HG03558 (cell line): ENCODE measurements around the gene ARAP3.

Source experiments
- ATAC-seq: cut with Tn5 transposase; IDR thresholded peaks from one replicate; pipeline ENCODE4 v1.9.1; 2021; ENCODE audit warnings: moderate number of reproducible peaks; ENCODE audit not compliant: unreplicated experiment; ENCODE audit errors: extremely low read depth

The ARAP3 gene

DNA sequence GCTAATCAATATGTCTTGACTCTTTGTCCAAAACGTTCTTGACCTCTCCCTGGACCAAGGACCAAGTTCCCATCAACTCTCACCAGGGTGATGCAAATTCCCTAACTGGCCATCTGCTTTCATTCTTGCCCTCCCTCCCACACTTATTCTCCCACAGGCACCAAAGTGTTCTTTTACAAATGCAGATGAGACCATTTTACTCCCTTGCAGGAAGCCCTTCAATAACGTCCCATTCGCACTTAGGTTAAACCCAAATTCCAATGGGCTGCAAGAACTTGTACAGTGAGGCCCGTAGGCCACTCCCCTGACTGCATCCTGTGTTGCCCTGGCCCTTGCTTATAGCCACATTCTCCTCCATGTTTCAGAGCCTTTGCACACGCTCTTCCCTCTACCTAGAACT lies 7.3 kb downstream of the ARAP3 start:
- ATAC-seq: no peak

DNA sequence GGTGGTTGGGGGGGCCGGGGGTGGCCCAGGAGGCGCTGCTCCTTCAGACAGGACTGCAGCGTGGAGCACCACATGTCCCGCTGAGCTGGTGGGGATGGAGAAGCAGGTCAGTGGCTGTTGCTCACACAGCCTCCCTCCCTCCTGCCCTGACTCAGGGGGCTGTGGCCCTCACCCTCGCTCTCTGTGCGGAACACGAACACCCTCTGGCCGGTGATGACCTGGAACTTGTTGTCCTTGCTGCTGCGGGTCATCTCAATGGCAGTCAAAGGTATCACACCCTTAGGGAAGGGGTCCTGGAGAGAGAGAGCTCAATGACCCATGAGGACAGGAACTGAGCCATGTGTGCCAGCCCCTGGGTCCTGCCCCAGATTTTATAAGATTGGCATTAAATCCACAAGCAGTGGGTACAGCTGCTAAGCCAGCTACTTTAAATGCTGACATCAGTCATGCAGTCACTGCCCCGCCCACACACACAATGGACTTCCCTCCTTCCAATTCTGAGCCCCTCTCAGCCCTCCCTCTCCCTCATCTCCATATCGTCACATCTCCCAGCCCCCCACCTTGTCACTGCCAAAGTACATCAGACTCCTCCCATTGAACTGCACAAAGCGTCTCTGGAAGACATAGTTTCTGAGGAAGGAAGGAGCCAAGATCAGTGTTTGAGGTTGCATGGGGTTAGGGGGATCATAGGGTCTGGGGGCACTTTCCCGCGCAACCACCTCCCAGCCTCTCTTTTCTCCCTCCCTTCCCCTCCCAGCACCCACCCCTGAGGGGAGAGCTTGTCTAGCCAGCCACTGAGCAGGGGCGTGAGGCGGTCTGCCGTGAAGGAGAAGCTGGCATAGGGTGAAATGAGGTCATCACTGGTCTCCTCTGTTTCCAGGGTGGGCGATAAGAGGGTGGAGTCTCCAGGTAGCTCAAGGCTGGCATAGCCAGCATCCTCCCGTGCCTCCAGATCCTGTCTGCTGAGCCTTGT lies 8.9 kb downstream of the ARAP3 start:
- no peak for ATAC-seq

DNA sequence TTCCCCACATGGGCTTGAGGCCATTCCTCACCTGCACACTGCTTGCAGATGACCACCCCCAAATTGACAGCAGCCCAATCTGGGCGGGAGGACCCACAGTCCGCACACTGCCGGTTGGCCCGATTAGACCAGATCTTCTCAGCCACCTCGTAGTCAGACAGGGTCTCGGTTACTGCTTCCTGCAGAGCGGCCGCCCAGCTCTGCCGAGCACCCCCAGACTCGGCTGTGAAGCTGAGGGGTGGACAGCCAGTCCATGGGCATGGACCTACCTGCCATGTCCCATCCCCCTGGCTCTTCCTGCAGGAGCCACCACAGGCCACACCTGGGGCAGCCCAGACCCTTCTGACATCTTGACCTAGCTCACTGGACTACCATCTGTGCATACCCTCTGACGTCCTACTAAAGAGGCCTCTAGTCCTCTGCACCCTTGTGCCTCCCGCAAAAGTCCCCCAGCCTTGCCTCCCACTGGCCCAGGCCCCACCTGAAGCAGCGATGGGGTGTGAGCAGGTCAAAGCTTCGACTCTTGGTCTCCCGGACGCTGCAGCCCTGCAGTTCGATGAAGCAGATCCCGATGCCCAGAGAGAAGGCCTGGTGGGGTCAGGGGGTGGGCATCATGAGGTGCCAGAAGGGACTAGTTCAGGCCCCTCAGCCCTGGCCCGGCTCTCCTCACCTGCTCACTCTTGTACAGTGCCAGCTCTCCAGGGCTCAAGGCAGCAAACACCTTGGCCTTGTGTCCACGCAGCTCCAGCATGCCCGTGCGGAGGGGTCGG lies 9.8 kb downstream of the ARAP3 start:
- no peak for ATAC-seq

DNA sequence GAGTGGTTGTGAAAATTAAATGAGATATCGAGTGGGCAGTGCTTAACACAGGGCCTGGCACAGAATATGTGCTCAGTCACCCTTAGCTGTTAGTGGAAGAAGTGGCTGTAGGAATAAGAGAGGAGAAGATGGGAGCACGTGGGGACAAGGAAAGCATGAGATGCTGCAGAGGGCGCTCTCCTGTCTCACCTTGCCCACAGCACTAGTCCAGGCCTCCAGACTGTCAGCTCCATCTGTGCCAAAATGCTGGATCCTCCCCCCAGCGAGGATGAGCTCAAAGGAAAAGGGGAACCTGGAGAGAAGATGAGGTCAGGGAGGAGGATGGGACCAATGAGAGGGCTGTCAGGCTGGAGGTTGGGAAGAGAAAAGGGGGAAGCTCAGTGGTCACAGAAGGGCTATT lies 12.5 kb downstream of the ARAP3 start:
- no peak for ATAC-seq

DNA sequence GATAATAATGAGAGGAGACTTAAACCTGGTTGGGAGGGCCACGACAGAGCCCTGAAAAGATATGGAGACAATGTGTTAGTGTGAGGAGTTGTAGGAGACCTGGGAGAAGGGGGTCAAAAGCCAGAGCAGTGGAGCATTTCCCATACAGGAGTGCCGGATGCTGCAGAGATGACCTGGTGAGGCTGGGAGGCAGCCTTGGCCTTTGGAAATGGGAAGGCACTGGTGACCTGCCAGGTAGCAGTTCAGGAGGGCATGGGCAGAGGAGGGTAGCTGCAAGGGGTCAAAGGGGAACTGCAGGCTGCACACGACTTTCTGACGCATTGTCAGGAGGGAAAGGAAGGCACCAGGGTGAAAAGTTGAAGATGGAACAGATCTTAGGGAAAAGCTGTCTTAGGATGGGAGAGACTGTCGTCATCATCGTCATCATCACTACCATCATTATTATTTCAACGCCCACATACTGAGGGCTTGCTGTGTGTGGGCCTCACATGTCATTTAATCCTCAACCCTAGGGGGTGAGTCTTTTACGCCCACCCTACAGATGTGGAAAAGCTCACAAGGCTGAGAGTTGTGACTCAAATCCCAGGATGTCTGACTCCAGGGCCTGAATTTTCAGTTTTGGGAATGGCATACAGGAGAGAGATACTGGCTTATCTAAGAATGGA lies 13.3 kb downstream of the ARAP3 start:
- no peak for ATAC-seq

DNA sequence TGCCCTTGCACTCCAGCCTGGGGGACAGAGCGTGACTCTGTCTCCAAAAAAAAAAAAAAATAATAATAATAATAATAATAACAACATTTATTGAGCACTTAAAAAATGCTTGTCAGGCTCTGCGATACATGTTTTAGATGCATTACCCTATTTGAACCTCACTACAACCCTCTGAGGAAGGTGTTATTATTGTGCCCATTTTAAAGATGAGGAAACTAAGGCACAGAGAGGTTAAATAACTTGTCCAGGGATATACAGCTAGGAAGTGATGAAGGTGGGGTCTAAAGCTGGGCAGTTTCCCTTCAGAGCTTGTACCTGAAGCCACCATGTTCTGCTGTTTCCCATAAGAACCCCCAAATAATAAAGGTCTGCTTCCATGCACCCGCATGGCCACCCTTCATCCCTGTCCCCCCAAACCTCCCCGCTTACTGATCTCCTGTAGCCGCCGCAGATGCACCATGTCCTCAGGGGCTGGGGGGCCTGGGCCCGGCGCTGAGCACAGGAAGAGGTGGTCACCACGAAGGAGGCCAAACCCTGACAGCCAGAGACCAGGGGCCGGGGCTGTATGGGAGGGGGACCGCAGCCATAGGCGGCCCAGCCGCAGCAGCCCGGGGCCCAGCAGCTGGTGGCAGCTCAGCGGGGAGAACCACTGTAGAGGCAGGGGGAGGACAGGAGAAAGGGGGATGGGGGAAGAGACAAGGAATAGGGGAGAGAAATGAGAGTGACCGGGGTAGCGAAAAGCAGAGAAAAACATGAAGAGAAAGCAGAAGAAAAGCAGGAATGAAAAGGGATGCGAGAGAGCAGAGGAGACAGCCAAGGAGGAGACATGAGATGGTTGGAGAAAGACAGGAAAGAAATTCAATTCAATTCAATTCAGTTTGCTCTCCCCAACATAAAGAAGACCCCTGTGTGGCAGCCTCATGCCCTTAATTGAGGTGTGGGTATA lies 15.8 kb downstream of the ARAP3 start:
- no peak for ATAC-seq

DNA sequence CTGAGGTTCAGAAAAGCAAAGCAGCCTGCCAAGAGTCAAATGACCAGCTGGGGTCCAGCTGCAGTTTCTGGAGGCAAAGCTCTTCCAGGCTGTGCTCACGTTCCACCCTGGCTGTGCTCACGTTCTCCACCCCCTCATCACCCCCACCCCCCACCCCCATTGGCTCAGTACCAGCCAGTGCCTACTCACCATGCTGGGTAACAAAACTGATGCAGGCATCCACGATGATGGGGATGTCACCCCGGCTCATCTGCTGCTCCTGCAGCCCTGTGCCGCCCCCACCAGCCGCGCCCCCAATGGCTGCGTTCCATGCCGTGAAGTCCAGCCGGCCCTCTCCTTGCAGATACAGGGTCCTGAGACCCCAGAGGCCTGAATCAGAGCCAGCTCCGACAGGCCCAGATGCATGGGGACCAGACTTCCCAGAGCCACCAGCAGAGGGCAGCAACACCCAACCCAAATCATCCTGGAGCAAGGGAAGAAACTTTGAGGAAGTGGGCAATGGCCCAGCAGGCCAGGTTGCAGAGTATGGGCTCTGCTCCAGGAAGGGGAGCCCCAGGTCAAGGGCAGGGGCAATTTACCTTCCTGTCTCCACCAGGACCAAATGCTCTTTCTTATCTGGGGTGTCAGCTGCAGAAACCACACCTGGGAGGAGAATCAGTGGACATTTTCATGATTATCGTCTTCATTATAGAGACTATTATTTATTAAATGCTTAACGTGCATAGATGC lies 17.1 kb downstream of the ARAP3 start:
- ATAC-seq: peak; percentile 59

DNA sequence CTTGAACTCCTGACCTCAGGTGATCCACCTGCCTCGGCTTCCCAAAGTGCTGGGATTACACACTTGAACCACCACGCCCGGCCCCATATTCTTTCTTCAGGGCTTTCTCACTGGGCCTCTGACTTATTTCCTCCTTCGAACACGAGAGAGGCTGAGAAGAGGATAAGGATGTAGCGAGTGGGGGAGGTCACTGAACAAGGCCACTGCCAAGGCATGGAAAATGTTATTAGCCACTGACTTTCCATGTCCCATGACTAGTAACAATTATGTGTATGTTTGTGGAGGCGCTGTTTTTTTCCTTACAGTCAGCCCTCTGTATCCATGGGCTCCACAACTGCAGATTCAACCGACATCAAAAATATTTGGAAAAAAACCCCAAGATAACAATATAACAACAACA lies 18.5 kb downstream of the ARAP3 start:
- ATAC-seq: no peak

DNA sequence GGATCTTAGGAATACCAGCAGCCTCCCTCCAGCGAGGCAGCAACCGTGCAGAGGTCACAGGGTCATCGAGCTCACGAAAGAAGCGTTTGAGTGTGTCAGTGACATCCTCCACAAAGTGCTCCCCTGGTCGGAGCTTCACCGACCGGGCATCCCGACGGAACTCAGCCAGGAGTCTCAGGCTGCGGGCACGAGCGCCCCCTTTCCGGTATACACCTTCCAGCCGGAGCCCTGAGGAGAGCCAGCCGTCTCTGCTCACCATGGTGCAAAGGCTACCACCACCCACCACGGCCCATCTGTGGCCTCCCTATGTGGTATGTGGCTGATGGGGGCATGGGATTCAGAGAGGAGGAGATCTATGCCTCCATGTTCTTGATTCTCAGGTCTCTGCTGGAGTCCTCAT lies 20.0 kb downstream of the ARAP3 start:
- no peak for ATAC-seq

DNA sequence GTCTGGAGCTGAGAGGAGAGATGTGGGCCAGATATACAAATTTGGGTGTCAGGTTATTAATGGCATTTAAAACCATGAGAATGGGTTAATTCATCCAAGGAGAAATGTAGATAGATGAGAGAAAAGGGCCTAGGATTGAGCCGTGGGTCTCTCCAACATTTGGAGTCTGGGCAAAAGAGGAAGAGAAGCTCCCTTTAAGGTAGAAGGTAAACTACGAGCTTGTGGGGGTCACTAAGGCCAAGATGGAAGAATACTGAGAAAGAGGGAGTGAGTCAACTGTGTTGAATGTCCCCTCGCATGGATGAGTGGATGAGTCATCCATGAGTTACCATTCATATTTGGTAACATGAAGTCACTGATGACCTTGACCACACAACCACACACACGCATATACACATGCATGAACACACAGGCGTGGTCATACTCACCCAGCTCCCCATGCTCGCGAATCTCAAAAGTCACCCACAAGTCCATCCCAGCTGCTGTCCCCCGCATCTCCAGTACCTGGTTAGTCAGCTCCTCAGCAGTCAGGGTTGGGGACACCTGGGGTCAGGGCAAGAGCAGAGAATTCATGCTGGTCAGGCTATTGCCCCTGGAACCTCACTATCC lies 24.0 kb downstream of the ARAP3 start:
- ATAC-seq: no peak

DNA sequence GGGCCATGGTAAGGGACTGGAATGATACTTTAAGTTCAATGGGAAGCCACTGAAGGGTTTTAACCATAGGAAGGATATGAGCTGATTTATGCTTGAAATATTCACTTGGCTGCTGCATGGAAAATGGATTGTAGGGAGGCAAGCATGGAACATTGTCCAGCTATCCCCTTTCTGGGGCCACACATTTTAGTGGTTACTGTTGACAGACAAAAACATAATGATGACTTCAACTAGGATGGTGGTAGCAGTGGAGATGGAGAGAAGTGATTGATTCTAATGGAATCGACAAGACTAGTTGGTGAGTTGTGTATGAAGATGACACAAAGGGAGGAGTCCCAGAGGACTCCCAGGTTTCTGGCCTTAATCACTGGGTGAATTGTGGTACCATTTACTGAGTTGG lies 24.6 kb downstream of the ARAP3 start:
- no peak for ATAC-seq

DNA sequence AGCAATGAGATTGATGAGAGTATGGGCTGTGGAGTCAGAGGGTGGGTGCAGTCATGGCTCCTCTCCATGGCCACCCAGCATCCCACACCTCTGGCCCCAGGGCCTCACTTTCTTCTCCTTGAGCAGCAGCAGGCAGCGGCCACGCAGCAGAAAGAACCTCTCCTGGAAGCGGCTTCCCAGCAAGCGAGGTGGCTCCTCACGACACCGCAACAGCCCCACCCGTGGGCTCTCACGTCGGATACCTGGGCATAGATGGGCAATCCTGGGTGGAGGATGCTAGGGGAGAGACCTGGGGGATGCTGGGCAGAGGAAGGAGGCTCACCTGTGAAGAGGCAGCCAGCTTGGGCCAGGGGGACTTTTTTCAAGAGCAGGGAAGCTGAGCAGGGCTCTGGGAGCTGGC lies 25.6 kb downstream of the ARAP3 start:
- ATAC-seq: no peak

DNA sequence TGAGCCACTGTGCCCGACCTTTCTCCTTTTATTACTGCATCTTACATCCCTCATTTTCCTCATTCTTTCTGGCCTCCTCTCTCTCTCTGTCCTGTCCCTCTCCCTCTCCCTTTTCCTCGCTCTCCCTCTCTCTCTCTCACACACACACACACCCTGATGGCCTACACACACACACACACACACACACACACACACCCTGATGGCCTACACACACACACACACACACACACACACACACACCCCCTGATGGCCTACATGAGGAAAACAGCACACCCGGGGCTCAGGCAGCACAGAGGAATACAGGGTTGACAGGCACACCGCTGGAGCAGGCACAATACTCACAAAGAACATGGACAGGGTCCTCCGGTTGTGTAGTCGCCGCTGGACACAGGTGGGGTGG lies 27.0 kb downstream of the ARAP3 start:
- ATAC-seq: no peak

DNA sequence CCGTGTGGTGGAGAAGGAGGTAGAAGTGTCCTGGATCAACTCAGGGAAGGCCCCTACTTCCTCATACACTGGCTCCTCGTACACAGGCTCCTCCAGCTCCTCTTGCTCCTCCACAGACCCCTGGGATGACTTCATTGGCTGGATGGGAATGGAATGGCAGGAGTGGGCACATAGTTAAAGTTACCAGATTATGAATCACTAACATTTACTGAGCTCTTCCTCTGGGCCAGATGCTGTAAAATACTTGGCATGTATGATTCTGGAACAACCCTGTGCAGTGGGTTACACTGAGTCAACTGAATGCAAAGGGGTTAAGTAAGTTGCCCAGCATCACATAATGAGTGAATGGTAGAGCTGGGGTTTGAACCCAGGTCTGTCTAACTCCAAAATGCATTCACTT lies 27.7 kb downstream of the ARAP3 start:
- ATAC-seq: no peak

DNA sequence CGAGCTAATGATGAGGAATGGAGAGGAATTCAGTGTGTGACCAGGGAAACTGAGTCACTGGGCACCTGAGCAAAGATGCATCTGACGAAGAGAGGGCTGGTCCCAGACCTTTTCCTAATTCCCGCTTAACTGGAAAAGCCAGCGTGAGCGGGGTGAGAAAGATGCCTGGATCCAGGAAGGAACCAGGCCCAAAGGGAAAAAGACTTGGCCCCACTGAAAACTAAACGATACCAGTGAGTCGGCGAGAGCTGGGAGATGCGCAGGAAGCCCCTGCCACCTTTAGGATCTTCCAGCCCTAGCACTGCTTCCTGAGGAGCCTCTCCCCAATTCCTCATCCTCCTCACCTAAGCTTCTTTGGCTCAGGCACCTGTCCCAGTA lies 30.3 kb downstream of the ARAP3 start:
- ATAC-seq: no peak

DNA sequence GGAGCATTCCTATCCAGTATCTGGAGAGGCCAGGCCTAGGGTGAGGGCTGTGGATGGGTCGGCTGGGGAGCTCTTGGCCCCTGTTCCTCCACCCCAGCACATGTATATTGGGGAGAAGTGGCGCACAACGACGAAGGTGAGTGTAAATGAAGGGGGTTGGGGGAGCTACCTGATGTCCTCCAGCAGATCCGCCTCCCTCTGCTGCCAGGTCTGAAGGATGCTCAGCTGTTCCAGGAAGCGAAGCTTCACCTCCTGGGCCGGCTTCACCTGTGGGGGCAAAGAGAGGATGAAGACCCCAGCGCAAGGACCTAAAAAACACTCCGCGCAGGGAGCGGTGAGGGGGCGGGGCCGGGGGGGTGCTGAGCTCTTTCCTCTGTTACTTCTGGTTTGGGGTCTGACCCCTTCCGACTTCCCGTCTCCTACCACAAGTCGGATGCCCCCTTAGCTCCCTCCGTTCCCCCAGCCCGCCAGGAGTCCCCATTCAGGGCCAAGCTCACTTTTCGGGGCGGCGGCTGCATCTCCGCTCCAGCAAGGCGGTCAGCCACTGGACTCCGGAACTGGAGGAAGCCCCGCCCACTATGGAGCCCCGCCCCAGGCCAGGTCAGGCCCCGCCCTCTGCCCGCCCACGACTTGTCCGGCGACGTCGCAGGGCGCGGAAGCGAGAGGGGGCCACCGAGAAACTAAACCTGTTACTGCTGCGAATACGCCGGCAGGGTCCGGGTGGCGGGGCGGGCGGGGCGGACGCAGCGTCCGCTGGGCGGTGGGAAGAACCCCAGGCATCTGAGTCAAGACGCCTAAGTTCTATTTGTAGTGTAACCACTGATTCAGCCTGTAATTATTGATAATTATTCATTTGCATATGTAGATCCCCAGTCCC lies 30.9 kb downstream of the ARAP3 start, which contains the start of gene FCHSD1:
TSS of gene FCHSD1 (minus strand) at position 568 of the 877 bp plus-strand sequence. CDS start at position 518, 50 bp downstream.
- ATAC-seq: peak; percentile 85

DNA sequence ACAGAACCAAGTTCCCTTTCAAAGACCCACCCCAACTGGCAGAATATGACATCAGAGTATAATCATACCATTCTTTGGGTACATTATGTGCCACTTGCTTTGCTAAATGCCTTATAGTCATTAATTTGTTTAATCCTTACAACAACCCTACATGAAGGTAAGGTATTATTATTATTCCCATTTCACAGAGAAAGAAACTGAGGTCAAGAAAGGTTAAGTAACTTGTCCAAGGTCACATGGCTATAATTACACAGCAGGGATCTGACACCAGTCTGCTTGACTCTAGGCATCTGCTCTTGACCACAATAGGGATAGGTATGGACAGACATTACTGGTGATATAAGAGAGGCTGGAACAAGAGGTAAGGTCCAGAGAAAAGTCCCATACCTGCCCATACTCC lies 32.1 kb downstream of the ARAP3 start:
- no peak for ATAC-seq
